IMR-90 (cell line): ENCODE results near the gene ERC2. TPM values are rescaled to one million over a fixed set of nuclear protein-coding genes. Genes with fewer than 3 reads are reported as not detected.

Experiments used
- ATAC-seq: fragments of 200-7000 bp; cut with Tn5 transposase; 2 replicates; pipeline ENCODE4 v1.9.1; 2020; ENCODE audit warnings: low read depth, mild to moderate bottlenecking, moderate library complexity
- BruUV-seq: library from RNA; stranded (reverse); fragments of 400-500 nt; replicated peaks from 2 replicates; lab custom pipeline; 2021; lab: Mats Ljungman, UMichigan
- CTCF ChIA-PET: fragments of 300-600 bp; formaldehyde crosslinking; extraction: SDS; loops from one replicate; lab custom pipeline; 2021; ENCODE audit warnings: antibody characterized with exemption; lab: Yijun Ruan, JAX
- POLR2A ChIA-PET: fragments of 300-600 bp; sonication (Branson Sonifier 250); formaldehyde crosslinking; loops from one replicate; lab custom pipeline; 2022; ENCODE audit warnings: antibody characterized with exemption; ENCODE audit not compliant: unreplicated experiment; lab: Charles Lee
- DNase-seq: peaks from one replicate; pipeline ENCODE4 v3.0.0; 2013
- H2AFZ ChIP-seq: replicated peaks from 2 replicates; pipeline ENCODE3; 2013; ENCODE audit warnings: low read length, mild to moderate bottlenecking; ENCODE audit not compliant: poor library complexity
- H2AK5ac ChIP-seq: 2 replicates; pipeline ENCODE4 v1.6.1; 2013; ENCODE audit warnings: low read depth, low read length, inconsistent platforms
- H2AK9ac ChIP-seq: replicated peaks from 2 replicates; pipeline ENCODE3; 2013; ENCODE audit warnings: mild to moderate bottlenecking, low read depth, low read length, moderate library complexity; ENCODE audit not compliant: poor library complexity
- H2BK120ac ChIP-seq: 2 replicates; pipeline ENCODE4 v1.6.1; 2013; ENCODE audit warnings: low read depth, low read length, inconsistent platforms
- H2BK15ac ChIP-seq: 3 replicates; pipeline ENCODE4 v1.6.1; 2013; ENCODE audit warnings: low read depth, low read length, inconsistent platforms
- H2BK20ac ChIP-seq: 2 replicates; pipeline ENCODE4 v1.6.1; 2013; ENCODE audit warnings: low read depth, mild to moderate bottlenecking, inconsistent platforms, low read length, moderate library complexity
- H2BK5ac ChIP-seq: 2 replicates; pipeline ENCODE4 v1.6.1; 2013; ENCODE audit warnings: mild to moderate bottlenecking, low read depth, low read length, inconsistent platforms; ENCODE audit not compliant: poor library complexity, severe bottlenecking
- H3K14ac ChIP-seq: replicated peaks from 2 replicates; pipeline ENCODE4 v1.6.1; 2013; ENCODE audit warnings: low read depth, low read length, inconsistent platforms
- H3K18ac ChIP-seq: 2 replicates; pipeline ENCODE4 v1.6.1; 2013; ENCODE audit warnings: low read depth, low read length, control low read depth
- H3K23ac ChIP-seq: 2 replicates; pipeline ENCODE4 v1.6.1; 2013; ENCODE audit warnings: low read depth, low read length, inconsistent platforms
- H3K27ac ChIP-seq: 2 replicates; pipeline ENCODE4 v1.5.1; 2013; ENCODE audit warnings: mild to moderate bottlenecking, control low read depth, low read length; ENCODE audit not compliant: insufficient read depth
- H3K27me3 ChIP-seq: 2 replicates; pipeline ENCODE4 v1.6.1; 2013; ENCODE audit warnings: low read length; ENCODE audit not compliant: control insufficient read depth, insufficient read depth
- H3K36me3 ChIP-seq: 2 replicates; pipeline ENCODE4 v1.6.1; 2013; ENCODE audit warnings: low read length, mixed read lengths; ENCODE audit not compliant: control insufficient read depth, insufficient read depth
- H3K4ac ChIP-seq: 2 replicates; pipeline ENCODE4 v1.6.1; 2013; ENCODE audit warnings: low read depth, low read length, inconsistent platforms
- H3K4me1 ChIP-seq: 2 replicates; pipeline ENCODE4 v1.6.1; 2013; ENCODE audit warnings: low read length, mixed read lengths; ENCODE audit not compliant: control insufficient read depth, insufficient read depth
- H3K4me2 ChIP-seq: 2 replicates; pipeline ENCODE4 v1.6.1; 2013; ENCODE audit warnings: low read depth, mild to moderate bottlenecking, control low read depth, low read length, moderate library complexity
- H3K4me3 ChIP-seq: 2 replicates; pipeline ENCODE4 v1.5.1; 2013; ENCODE audit warnings: low read depth, mild to moderate bottlenecking, control low read depth, low read length, moderate library complexity; ENCODE audit not compliant: insufficient read depth
- H3K56ac ChIP-seq: 2 replicates; pipeline ENCODE4 v1.6.1; 2013; ENCODE audit warnings: low read length, inconsistent platforms; ENCODE audit not compliant: insufficient read depth; ENCODE audit errors: extremely low read depth
- H3K79me1 ChIP-seq, 2 experiments: 2 replicates each; pipeline ENCODE4 v1.6.1; 2013; ENCODE audit warnings: low read length in 2 of 2, inconsistent platforms in 1 of 2, low read depth in 1 of 2
- H3K9ac ChIP-seq: 2 replicates; pipeline ENCODE4 v1.6.1; 2013; ENCODE audit warnings: low read depth, low read length, control low read depth
- H3K9me1 ChIP-seq: 2 replicates; pipeline ENCODE4 v1.6.1; 2013; ENCODE audit warnings: low read length, inconsistent platforms; ENCODE audit not compliant: insufficient read depth
- H3K9me3 ChIP-seq: 2 replicates; pipeline ENCODE4 v1.6.1; 2013; ENCODE audit warnings: low read length; ENCODE audit not compliant: control insufficient read depth, insufficient read depth
- H4K20me1 ChIP-seq: 2 replicates; pipeline ENCODE4 v1.6.1; 2013; ENCODE audit warnings: low read length, inconsistent platforms; ENCODE audit not compliant: insufficient read depth
- H4K5ac ChIP-seq: 2 replicates; pipeline ENCODE4 v1.6.1; 2013; ENCODE audit warnings: mild to moderate bottlenecking, low read depth, low read length, control low read depth
- H4K8ac ChIP-seq, 2 experiments: 2 replicates each; pipeline ENCODE4 v1.6.1; 2013; ENCODE audit warnings: low read depth in 2 of 2, low read length in 2 of 2, control low read depth in 1 of 2, inconsistent platforms in 1 of 2
- H4K91ac ChIP-seq: 2 replicates; pipeline ENCODE4 v1.6.1; 2013; ENCODE audit warnings: low read depth, low read length, inconsistent platforms; ENCODE audit not compliant: insufficient read depth
- BHLHE40 ChIP-seq: fragments of 150-350 bp; IDR thresholded peaks from 2 replicates; pipeline ENCODE4 v1.6.1; 2016; ENCODE audit warnings: mild to moderate bottlenecking, low read depth, low read length
- CEBPB ChIP-seq: IDR thresholded peaks from 2 replicates; pipeline ENCODE4 v1.6.1; 2012; ENCODE audit warnings: low read depth, low read length, improper control_type of control experiment
- MAFK ChIP-seq: IDR thresholded peaks from 2 replicates; pipeline ENCODE4 v1.6.1; 2012; ENCODE audit warnings: low read depth, low read length, improper control_type of control experiment
- MAZ ChIP-seq: IDR thresholded peaks from 2 replicates; pipeline ENCODE4 v1.6.1; 2012; ENCODE audit warnings: low read depth, mild to moderate bottlenecking, low read length, improper control_type of control experiment, moderate library complexity, borderline replicate concordance
- POLR2A ChIP-seq: IDR thresholded peaks from 2 replicates; pipeline ENCODE4 v1.6.1; 2012; ENCODE audit warnings: mild to moderate bottlenecking, low read depth, low read length
- RCOR1 ChIP-seq: IDR thresholded peaks from 2 replicates; pipeline ENCODE4 v1.6.1; 2012; ENCODE audit warnings: mild to moderate bottlenecking, low read length, improper control_type of control experiment; ENCODE audit not compliant: insufficient replicate concordance
- WGBS, 2 experiments: methylation state at CpG; one replicate each; pipeline versions ENCODE4 v1.1.5 to v1.1.7; 2013; ENCODE audit warnings: missing lambda C conversion rate in 2 of 2; ENCODE audit not compliant: insufficient read length in 1 of 2; ENCODE audit errors: extremely low coverage in 2 of 2; 5-methylcytosine and 5-hydroxymethylcytosine counted together
- dilution Hi-C: fragments of 300-500 bp; cut with HindIII; formaldehyde crosslinking; loops from one replicate; pipeline ENCODE4 v1.14.3; 2018; ENCODE audit warnings: low sequenced_read_pairs; ENCODE audit not compliant: unreplicated experiment
- in situ Hi-C: fragments of 300-500 bp; cut with MboI; formaldehyde crosslinking; loops from 3 replicates; pipeline ENCODE4 v1.14.3; 2019; ENCODE audit warnings: low sequenced_read_pairs, inconsistent platforms, mixed read lengths
- intact Hi-C: fragments of 100-400 bp; cut with micrococcal nuclease; formaldehyde crosslinking; loops from 2 replicates; pipeline ENCODE4 v1.10.0; 2022
- polyA plus RNA-seq, 3 experiments: library from polyadenylated mRNA; depleted of rRNA; stranded (reverse); fragments of >200 nt; gene quantifications; 2 replicates each; pipeline ENCODE4 v1.2.3, GENCODE V29; 2012; ENCODE audit warnings: low replicate concordance in 1 of 3
- total RNA-seq: library from RNA; depleted of rRNA; stranded (reverse); fragments of >200 nt; gene quantifications from 2 replicates; pipeline ENCODE4 v1.2.3, GENCODE V29; 2012

Gene ERC2
- total and polyA plus RNA-seq, 2 of the 4 experiments (the other 2 are of a cell fraction), result 0.17 to 0.18 TPM

DNA sequence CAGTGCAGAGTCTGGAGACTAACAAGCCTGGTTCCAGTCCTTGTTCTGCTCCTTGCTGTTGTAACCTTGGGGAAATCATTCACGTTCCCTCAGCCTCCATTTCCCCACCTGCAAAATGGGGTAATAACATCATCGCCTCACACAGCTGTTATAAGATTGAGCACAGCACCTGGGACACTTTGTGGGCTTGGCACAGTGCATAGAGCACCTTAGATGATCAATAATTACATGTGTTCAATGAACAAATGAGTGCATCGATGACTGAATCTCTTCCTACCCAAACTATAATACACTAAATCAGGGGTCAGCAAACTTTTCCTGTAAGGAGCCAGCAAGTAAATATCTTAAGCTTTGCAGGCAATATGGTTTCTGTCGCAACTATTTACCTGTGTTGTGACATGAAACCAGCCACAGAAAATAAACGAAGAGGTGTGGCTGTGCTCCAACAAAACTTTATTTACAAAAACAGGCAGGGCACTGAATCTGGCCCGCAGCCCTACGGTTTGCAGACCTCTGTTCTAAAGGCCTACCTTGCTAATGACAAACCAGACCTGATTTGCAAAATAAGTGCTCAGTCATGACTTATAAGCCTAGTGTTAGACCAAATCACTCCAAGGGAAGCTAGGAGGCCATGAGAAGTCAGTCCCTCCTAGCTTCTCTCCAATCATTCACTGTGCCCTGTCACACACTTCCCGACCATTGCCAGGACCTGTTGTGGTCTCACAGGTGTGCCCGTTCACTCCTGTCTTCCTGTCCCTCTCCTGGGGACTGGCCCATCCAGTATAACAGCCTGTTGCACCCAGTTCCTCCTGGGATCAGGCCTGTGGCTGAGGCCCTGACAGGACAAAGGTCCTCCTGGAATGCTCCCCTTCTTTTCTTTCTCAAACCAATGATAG lies 831.7 kb downstream of the ERC2 start:
- Histone ChIP-seq H2BK5ac (no peak overlapping the region), H2AK9ac (no peak overlapping the region), H2BK20ac (no peak overlapping the region; the same call in 1 of the 2 replicates), H2BK15ac (no peak overlapping the region), H4K91ac (no peak overlapping the region), H3K36me3 (no peaks in the 10 kb centered on the region), H3K9ac (no peak overlapping the region), H3K56ac (no peak overlapping the region), H2AFZ (no peak overlapping the region), H3K79me1 (no peaks in the 10 kb centered on the region), H3K4ac (no peak overlapping the region), H3K4me3 (no peak overlapping the region), H4K8ac (no peak overlapping the region), H3K4me1 (peaks cover 6% of the 10 kb centered on the region), H4K20me1 (no peaks in the 10 kb centered on the region), H3K9me1 (no peaks in the 10 kb centered on the region), H3K27ac (no peak overlapping the region), H2AK5ac (0 out of 2 replicates have a peak overlapping the region, but pooled peaks have one; percentile 24), H2BK120ac (no peak overlapping the region), H3K18ac (no peak overlapping the region), H3K14ac (no peak overlapping the region), H3K23ac (no peak overlapping the region), H3K4me2 (no peak overlapping the region), H3K27me3 (peaks cover 8% of the 10 kb centered on the region), H3K9me3 (no peaks in the 10 kb centered on the region), H4K5ac (no peak overlapping the region)
- TF ChIP-seq RCOR1 (no peak), BHLHE40 (no peak), POLR2A (no peak), MAZ (no peak), CEBPB (no peak), MAFK (no peak)
- in situ Hi-C loops, result no loop called here
- dilution Hi-C loops, result no loop called here
- BruUV-seq, result no TSS peak
- no peak for DNase-seq
- no peak for ATAC-seq
- 83% methylated on average over 4 of the region's 9 CpGs; no CpG with 5 or more reads in 1 of the 2 experiments for WGBS, 2 experiments
- ChIA-PET POLR2A (interaction anchor here (0.5 kb wide), 1 partner anchor 153 kb away, joined by 4 read pairs; no protein-coding TSS in a partner anchor), CTCF (no interaction called here)
- intact Hi-C loops, result no loop called here
